HEK293 (cell line): ENCODE data around the gene ZXDB.

Experiments used
- CTCF ChIP-seq: fragments of 450-650 bp; formaldehyde crosslinking; IDR thresholded peaks from 2 replicates; pipeline ENCODE4 v1.5.1; 2016; ENCODE audit warnings: missing biosample characterization, missing genetic modification characterization
- PBX3 ChIP-seq: sonication (generic); formaldehyde crosslinking; IDR thresholded peaks from 2 replicates; pipeline ENCODE4 v1.8.1; 2022; ENCODE audit warnings: mild to moderate bottlenecking, moderate library complexity, missing genetic modification reagents
- SETDB1 ChIP-seq: IDR thresholded peaks from one replicate; pipeline ENCODE4 v1.6.1; 2017; ENCODE audit warnings: mild to moderate bottlenecking, low read length, moderate library complexity, mixed read lengths; ENCODE audit not compliant: insufficient read length
- YY1 ChIP-seq: fragments of 450-650 bp; formaldehyde crosslinking; IDR thresholded peaks from 2 replicates; pipeline ENCODE4 v1.5.1; 2018; ENCODE audit warnings: missing biosample characterization, missing genetic modification characterization
- ZNF23 ChIP-seq: fragments of 450-650 bp; formaldehyde crosslinking; IDR thresholded peaks from 2 replicates; pipeline ENCODE4 v1.5.1; 2016; ENCODE audit warnings: missing biosample characterization, missing genetic modification characterization, borderline replicate concordance
- ZNF366 ChIP-seq: fragments of 450-650 bp; formaldehyde crosslinking; conservative IDR thresholded peaks from 2 replicates; pipeline ENCODE4 v1.5.1; 2016; ENCODE audit warnings: missing biosample characterization, missing genetic modification characterization
- ZNF398 ChIP-seq: fragments of 450-650 bp; formaldehyde crosslinking; IDR thresholded peaks from 2 replicates; pipeline ENCODE4 v1.5.1; 2017; ENCODE audit warnings: missing biosample characterization, missing genetic modification characterization
- ZNF670 ChIP-seq: fragments of 450-650 bp; formaldehyde crosslinking; IDR thresholded peaks from 2 replicates; pipeline ENCODE4 v1.5.1; 2016; ENCODE audit warnings: missing biosample characterization, missing genetic modification characterization, low read depth
- ZNF785 ChIP-seq: fragments of 450-650 bp; formaldehyde crosslinking; IDR thresholded peaks from 2 replicates; pipeline ENCODE4 v1.5.1; 2016; ENCODE audit warnings: missing biosample characterization, missing genetic modification characterization

- TF ChIP-seq CTCF (tag by site-specific recombination) (no peak), SETDB1 (no peak), ZNF785 (no peak), PBX3 (CRISPR knock-in tag) (no peak), ZNF366 (tag by site-specific recombination) (no peak), ZNF23 (no peak), YY1 (tag by site-specific recombination) (no peak), ZNF670 (no peak), ZNF398 (tag by site-specific recombination) (no peak)
Observed at GRCh38 chrX:57596109-57596508, 4.3 kb downstream of the ZXDB start.
